Stimulated activated CD4-positive, alpha-beta T cell treated with anti-CD3 and anti-CD28 coated beads, Interleukin-15, amount 100 ng/mL, for 48 hours (primary cell): ENCODE results near the gene MAP4K1.

ENCODE experiments used
- DNase-seq, 2 donors: peaks; one replicate each; pipeline ENCODE4 v3.0.0-alpha.2; 2020; ENCODE audit warnings: low read depth in 2 of 2

The MAP4K1 gene

DNA sequence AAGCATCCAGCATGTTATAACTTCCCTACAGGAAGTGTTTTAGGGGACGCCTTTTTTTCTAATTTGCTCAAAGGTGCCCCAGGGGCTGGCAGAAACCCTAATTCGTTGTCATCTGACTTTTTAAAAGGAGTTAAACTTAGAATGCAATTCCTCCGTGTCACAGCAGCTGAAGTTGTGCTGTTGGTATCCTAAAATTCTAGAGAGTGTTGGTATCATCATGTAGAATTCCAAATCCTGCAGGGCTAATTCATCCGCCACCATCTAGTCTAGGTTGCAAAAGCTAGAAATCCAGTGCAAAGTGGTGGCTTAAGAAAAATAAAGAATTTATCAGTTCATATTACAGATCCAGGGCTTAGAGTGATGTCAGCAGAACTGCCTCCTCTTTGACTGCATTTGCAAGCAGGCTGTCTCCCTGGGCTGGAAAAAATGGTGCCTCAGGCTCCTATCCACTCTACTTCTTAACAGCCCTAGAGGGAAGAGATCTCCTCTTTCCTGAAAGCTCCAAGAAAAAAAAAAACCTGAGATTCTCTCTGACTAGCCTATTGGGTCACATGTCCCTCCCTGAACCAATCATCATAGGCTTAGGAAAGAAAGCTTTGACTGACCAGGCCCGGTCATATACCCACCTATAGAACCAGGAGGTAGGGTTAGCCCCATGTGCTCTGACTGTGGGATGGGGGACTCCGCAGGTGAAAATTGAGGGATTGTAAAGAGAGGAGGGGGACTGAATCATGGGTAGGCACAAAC lies 73.0 kb downstream of the MAP4K1 start:
- no peak for DNase-seq

DNA sequence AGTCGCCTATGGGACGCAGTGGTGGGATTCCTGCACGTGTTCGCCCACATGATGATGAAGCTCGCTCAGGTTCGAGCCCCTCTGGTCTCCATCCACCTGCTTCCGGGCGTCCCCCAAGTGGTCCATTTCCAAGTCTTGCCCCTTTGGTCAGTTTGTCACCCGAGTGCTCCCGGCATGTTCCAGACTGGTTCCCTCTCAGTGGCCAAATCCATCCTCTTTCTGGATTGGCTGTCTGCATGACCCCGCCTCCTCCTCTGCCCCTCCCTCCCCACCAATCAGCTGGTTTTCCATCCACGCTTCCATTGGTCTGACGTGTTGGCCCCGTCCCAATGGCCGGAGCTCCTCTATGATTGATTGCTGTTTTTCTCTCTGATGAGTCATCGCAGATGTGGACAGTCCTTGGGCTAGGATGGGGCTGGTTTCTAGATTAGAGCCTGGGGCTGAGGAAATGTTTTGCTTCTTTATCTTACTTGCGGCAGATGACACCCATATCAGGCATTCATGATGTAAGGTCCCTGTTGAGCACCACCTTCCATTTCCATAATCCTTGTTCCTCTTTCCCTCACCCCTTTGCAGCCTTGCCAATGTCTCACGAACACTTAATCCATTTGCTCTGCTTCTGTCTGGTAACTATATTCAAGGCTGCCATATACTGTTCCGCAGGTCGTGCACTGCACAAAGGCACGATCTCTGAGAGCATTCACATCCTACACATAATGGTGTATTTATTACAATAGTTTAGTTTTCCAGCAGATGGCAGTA lies 73.8 kb downstream of the MAP4K1 start:
- no peak for DNase-seq

DNA sequence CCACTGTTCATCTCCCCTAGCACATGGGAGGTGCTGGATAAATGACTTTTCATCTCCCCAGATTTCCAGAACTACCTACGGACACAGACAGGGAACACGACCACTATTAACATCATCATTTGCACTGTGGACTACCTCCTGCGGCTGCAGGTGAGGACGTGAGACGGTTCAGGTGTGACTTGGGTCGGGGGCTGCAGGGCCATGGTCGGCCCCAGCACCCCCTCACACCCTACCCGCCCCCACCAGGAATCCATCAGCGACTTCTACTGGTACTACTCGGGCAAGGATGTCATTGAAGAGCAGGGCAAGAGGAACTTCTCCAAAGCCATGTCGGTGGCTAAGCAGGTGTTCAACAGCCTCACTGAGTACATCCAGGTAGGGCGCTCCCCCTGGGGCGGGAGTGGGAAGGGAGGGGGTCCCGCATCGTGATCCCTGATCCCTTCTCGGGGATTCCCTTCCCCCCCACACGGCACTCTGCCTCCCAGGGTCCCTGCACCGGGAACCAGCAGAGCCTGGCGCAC lies 74.4 kb downstream of the MAP4K1 start:
- no peak for DNase-seq

DNA sequence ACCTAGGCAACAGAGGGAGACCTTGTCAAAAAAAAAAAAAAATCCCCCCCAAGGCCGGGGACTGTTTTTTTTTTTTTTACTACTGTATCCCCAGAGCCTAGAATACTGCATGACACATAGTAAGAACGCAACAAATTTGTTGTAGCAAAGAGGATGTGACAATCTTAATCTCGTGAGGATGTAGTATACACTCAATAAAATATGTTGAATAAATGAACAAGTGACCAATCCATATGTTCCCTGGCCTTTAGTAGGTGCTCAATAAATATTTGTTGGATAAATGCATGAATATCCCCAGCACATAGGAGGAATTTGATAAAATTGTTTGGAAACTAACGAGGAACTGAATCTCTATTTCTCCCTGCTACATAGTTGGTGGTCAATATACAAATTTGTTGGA lies 75.7 kb downstream of the MAP4K1 start:
- no peak for DNase-seq

DNA sequence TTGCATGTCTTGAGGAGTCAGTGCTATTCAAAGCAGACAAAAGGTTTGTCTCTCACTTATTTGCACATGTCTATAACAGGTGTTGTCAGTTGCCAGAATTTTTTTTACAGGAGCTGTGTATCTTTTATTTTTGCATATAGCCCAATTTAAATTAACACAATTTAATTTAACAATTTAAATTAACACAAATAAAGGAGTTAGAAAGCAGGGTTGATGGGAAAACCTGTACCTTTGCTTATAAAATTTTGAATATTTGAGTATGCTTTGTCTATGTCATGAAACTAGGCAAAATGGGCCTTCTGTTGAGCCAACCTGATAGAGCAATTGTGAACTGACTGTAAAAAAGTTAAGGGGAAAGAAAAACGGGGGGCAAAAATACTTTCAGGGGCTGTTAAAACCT lies 78.0 kb downstream of the MAP4K1 start:
- DNase-seq = no peak

DNA sequence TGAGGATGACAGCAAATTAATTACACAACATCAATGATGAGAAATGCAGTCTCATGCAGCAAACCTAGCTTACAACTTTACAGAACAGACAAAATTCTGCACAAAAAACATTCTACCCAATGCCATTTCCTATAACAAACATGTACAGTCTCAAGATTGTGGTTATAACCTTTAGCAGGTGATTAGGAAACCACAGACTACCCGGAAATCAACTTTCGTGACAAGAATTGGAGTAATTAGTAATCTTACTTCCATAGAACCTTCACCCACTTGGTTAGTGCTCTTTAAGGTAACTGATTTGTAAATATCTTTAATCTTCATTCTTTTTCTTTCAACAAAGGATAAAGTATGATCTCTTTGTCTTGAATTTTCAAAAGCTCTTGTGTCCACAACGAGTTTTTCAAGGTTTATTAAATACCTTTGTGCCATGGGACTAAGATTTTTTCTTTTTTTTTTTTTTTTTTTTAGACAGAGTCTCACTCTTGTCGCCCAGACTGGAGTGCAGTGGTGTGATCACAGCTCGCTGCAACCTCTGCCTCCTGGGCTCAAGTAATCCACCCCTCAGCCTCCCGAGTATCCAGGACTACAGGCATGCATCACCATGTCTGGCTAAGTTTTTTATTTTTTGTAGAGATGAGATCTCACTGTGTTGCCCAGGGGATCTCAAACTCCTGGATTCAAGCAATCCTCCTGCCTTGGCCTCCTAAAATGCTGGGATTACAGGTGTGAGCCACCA lies 78.8 kb downstream of the MAP4K1 start:
- DNase-seq = no peak

DNA sequence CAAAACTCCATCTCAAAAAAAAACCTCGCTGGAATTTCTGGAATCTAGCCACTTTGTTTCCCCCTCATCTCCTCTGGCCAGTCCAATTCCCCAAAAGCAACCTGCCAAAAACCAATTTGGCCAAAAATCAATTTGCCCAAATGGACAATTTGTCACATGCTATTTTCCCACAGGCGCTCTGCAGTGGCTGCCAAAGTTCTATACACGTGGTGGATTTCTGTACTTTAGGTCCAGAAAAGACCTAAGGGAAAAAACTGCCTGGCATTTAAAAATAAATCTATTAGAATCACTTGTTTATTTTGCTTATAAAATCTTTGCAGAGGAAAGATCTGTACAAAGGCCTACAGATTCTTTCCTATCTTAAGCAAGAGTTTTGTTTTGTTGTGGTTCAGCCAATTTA lies 79.4 kb downstream of the MAP4K1 start:
- DNase-seq = no peak
